Iris pigment epithelial cell (primary cell): Measurements from ENCODE around the gene SETD1B.
"Not testable (repeated sequence)": the region's sequence is repeated elsewhere in the genome, so short reads cannot be mapped to it uniquely, and the experiment has no call there.

ENCODE experiments used
- DNase-seq: peaks from one replicate; pipeline ENCODE4 v3.0.0-alpha.2; 2011; ENCODE audit warnings: low read depth

SETD1B gene

DNA sequence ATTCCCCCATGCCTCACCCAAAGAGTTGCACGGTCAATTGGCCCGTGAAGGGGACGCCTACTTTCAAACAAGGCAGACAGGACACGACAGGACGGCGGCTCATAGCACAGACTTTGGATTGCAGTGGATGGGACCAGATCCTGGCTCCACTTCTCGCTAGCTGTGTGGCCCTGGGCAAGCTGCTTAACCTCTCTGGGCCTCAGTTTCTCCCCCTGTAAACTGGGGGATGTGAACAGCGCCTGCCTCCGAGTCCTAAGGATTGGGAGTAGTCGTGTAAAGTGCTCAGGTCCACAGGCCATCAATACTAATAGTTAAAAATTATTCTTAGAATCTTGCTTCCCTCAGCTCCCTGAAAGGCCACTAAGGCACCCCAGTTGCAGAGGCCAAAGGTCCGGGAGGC lies 23.4 kb upstream of the SETD1B start:
- DNase-seq: no peak

- DNase-seq: no peak
Observed at GRCh38 chr12:121781484-121781997, 22.3 kb upstream of the SETD1B start.

DNA sequence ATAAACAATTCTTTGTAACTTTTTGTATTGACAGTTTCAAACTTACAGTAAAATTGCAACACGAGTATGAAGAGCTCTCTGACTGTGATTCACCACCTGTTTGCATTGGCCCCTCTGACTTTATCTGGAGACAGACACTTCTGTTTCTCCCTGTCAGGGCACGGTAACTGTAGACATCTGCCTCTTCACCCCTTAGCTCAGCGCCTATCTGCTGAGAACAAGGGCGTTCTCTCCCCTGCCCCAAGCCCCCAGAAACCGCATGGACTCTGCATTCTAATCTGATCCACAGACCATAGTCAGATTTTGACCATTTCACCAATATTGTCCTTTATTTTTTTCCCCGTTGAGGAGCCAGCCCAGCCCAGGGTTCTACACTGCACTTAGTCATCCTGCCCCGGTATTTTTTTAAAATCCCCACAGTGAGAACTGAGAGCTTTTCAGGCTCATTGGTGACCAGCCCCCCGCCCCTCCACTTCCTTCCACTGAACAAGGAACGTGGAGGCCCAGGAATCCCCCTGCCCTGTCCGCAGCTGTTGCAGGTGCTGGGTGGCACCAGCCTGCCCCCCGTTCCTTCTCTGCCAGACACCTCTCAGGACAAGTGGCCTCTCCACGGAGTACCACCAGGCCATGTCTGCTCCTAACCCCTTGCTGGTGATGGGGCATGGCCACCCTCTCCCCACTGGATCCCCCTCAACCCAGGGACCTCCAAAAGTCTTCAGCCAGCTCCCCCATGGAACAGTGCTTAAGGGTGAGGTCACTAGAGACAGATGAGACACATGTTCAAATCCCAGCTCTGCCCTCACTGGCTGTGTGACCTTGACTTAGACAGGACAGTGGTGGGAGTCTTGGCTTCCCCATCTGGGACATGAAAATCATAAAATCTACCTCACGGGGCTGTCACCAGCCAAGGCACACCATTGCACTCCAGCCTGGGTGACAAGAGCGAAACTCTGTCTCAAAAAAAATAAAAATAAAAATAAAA lies 21.5 kb upstream of the SETD1B start:
- DNase-seq: peak; percentile 80

GRCh38 chr12:121783766-121784165 lies 20.0 kb upstream of the SETD1B start:
- DNase-seq: no peak

GRCh38 chr12:121784460-121784859 lies 19.3 kb upstream of the SETD1B start:
- DNase-seq: peak; percentile 82

GRCh38 chr12:121786440-121786825 lies 17.4 kb upstream of the SETD1B start:
- peak; percentile 84 for DNase-seq

GRCh38 chr12:121787063-121788025 lies 16.5 kb upstream of the SETD1B start:
- DNase-seq: no peak

DNA sequence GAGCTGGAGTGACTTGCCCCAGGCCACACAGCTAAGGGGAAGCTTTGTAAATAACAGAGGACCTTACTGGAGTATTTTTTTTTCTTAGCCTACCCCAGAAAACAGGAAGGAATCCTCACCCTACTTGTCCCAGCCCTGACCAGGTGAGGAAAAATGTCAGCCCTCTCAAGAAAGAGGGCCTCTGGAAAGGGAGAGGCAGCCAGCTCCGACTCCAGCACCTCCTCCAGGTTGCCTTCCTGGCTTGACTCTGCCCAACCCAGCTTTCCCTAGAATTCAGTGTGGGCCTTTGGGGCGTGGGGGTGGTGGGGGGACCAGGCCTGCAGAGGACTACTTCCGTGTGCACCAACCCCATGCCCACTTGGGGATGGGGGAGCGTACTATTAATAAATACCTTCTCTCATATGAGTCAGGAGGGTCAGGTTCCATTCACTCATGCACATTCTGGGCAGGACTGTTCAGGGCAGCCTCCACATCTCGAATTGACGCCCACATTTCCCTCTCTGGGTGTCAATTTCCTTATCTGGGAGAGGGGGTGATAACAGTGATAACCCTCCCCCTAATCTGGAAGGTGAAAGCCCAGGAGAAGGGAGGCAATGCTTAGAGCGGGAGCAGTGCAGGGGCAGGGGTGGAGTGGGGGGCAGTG lies 15.5 kb upstream of the SETD1B start:
- DNase-seq: no peak

GRCh38 chr12:121789233-121789781 lies 14.5 kb upstream of the SETD1B start:
- DNase-seq: no peak

- DNase-seq: peak; percentile 43
Observed at GRCh38 chr12:121789800-121790728, 13.7 kb upstream of the SETD1B start.

- not testable (repeated sequence) for DNase-seq
Observed at GRCh38 chr12:121790785-121791184, 13.0 kb upstream of the SETD1B start.

GRCh38 chr12:121791671-121792551 lies 11.9 kb upstream of the SETD1B start:
- no peak for DNase-seq

GRCh38 chr12:121792607-121793439 lies 11.0 kb upstream of the SETD1B start:
- DNase-seq: no peak

- peak; percentile 16 for DNase-seq
Observed at GRCh38 chr12:121793440-121793837, 10.4 kb upstream of the SETD1B start, which contains the start of gene RHOF. Gene RHOF, minus strand, starts transcription at chr12:121793688. Its CDS starts 55 bp downstream, at chr12:121793633.

- peak; percentile 95 for DNase-seq
Observed at GRCh38 chr12:121793838-121794533, 9.8 kb upstream of the SETD1B start.

DNA sequence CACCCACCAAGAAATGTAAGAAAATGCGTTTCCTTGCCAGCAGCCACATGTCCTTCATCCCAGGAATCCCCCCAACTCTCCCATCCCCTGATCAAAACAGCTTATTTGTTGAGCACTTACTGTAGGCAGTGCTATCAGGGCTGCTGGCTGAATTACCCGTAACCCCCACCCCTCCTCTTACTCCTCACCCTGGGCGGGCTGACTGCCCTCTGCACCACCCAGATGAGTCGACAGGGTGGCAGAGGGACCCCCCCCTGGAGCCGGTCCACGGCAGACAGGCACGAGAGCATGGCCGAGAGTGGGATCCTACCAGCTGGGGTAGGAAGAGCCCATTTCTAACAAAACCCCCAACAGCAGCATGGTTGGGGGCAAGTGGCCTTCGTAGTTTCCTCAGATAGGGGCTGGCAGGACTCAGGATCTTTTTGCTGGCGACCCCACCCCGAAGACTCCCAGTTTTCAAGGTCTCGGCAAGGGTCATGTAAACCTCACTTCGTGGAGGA lies 9.2 kb upstream of the SETD1B start:
- no peak for DNase-seq
